Epithelial cell of esophagus (primary cell): ENCODE measurements around the gene UROC1.

Source experiments
- DNase-seq: peaks from one replicate; pipeline ENCODE4 v3.0.0; 2010; ENCODE audit warnings: low read depth
- H3K4me3 ChIP-seq: 2 replicates; pipeline ENCODE4 v1.5.1; 2011; ENCODE audit warnings: mild to moderate bottlenecking, low read length, control low read depth
- TF ChIP-seq, protein P1 (sequence below): IDR thresholded peaks from 2 replicates; pipeline ENCODE4 v1.5.1; 2011; ENCODE audit warnings: low read depth, mild to moderate bottlenecking, low read length, control low read depth, inconsistent platforms; ENCODE audit not compliant: insufficient read depth; ENCODE audit errors: missing control alignments

Gene UROC1

GRCh38 chr3:126529585-126530170 lies 12.1 kb upstream of the UROC1 start:
- DNase-seq: no peak
- TF ChIP-seq, protein P1, sequence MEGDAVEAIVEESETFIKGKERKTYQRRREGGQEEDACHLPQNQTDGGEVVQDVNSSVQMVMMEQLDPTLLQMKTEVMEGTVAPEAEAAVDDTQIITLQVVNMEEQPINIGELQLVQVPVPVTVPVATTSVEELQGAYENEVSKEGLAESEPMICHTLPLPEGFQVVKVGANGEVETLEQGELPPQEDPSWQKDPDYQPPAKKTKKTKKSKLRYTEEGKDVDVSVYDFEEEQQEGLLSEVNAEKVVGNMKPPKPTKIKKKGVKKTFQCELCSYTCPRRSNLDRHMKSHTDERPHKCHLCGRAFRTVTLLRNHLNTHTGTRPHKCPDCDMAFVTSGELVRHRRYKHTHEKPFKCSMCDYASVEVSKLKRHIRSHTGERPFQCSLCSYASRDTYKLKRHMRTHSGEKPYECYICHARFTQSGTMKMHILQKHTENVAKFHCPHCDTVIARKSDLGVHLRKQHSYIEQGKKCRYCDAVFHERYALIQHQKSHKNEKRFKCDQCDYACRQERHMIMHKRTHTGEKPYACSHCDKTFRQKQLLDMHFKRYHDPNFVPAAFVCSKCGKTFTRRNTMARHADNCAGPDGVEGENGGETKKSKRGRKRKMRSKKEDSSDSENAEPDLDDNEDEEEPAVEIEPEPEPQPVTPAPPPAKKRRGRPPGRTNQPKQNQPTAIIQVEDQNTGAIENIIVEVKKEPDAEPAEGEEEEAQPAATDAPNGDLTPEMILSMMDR: no peak
- H3K4me3 ChIP-seq: no peak overlapping the region

DNA sequence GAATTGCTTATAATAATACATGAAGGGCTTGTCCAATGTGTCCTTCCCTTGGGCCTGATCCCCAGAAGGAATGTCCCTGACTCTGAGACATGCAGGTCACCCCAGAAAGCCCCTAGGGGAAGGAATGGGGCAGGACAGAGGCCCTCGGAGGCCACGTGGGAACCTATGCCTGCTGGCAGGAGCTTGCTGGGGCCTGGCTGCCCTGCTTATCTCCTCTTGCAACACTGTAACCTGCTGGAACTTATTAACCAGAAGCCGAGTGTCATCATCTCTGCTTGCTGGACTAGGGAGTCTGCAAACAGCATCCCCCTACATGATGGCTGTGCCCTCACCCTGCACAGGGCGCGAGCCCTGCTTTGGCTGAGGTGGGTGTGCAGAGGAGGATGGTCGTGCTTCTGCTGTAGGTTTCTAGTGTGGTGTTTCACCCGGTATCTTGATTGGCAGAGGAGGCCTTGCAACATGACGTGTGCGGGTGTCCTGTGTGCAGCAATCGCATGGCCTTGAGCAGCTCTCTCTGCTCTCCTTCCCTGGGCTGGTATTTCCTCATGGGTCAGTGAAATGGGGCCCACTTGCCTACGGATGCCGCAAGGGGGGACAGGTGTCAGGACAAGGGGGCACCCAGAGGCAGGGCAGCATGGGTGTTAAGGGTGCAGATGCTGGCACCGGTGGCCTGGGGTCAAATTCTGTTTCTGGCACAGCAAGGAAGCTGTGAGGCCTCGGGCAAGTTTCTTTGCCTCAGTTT lies 11.4 kb upstream of the UROC1 start:
- H3K4me3 ChIP-seq: no peak overlapping the region
- peak; percentile 10 for DNase-seq
- TF ChIP-seq, protein P1: no peak

- TF ChIP-seq, protein P1: no peak
- no peak overlapping the region for H3K4me3 ChIP-seq
- DNase-seq: no peak
These were observed 10.8 kb upstream of the UROC1 start for GRCh38 chr3:126528419-126528799.

DNA sequence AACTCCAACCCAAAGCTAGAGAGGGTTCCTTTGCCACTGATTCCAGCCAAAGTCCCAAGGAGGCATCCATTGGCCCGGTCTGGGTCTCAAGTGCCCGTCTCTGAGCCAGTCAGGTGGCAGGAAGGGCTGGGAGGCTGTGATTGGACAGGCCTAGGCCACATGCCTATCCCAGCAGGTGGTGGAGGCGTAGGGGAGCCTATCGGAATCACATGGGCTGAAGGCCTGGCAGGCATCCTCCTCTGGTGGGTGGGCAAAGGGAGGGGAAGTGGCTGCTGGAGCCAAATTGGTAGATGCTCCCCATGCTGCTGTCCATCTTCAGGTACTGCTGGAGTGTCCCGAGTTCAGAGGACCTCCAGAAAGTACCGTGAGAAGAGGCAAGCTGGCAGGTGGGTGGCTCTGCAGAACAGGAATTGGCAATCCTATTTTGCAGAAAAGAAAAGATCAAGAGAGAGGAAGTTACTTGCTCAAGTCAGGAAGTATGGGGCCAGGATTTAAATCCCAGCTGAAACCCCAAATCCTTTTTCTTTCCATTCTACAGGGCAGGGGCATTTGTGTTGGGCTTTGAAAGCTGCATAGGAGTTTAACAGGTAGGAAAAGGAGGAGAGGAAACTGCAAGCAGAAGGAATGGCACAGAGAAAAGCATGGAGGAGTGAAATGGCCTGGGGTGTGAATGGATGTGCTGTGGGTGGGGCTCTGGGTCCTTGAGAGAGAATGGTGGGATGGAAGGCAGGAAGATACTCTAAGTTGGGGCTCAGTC lies 10.1 kb upstream of the UROC1 start:
- no peak for DNase-seq
- TF ChIP-seq, protein P1: no peak
- H3K4me3 ChIP-seq: no peak overlapping the region

DNA sequence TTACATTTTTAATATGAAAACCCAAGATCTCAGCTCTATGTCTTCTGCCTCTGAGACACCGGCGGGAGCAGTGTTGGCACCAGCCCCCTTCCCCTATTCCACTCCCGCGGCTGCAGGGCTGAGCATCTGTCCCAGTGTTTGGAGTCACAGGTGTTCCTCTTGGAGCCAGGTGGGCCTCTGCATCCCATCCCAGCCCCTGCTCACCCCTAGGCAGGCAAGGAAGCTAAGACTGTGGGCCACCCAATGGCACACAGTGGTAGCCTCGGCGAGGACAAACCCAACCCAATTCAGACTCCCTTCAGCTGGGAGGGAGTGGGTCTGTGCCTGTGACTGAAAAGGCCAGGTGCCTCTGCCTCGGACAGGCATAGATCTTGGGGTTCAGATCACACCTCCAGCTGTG lies 9.4 kb upstream of the UROC1 start:
- TF ChIP-seq, protein P1: no peak
- DNase-seq: no peak
- H3K4me3 ChIP-seq: no peak overlapping the region

DNA sequence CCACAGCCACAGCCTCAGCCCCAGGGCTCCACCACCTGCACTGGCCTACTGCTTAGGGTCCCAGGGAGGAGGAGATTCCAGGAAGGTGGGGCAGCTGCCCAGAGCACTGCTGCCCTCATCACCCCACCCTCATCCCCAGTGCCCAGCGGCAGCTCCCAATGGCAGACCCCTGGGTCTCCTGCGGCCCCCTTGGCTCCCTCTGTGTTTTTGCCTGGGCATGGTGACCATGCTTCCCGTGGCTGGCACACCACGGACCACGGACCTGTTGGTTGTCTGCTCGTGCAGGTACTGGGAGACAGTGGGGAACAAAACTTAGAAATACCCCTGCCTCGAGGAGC lies 9.1 kb upstream of the UROC1 start:
- TF ChIP-seq, protein P1: no peak
- H3K4me3 ChIP-seq: no peak overlapping the region

More for the DNA sequence above, 9.1 kb upstream of the UROC1 start:
- DNase-seq: no peak
